Liver (tissue), 9 donors: ENCODE measurements around the gene TVP23A. TPM values are rescaled to one million over a fixed set of nuclear protein-coding genes. Genes with fewer than 3 reads are reported as not detected.

Experiments
- DNase-seq: peaks from one replicate; pipeline ENCODE4 v3.0.0-alpha.2; 2017; ENCODE audit warnings: low spot score
- H3K27ac ChIP-seq, 2 donors: one replicate each; pipeline ENCODE4 v1.7.0; 2013; ENCODE audit warnings: inconsistent platforms in 2 of 2, low read length in 2 of 2, control low read depth in 1 of 2, low read depth in 1 of 2, mild to moderate bottlenecking in 1 of 2
- H3K27me3 ChIP-seq, 4 donors: one replicate each; pipeline versions ENCODE4 v1.6.1 to v1.7.0; 2013; ENCODE audit warnings: low read length in 3 of 4, inconsistent platforms in 1 of 4, mild to moderate bottlenecking in 1 of 4, moderate library complexity in 1 of 4; ENCODE audit not compliant: control insufficient read depth in 4 of 4, insufficient read depth in 4 of 4
- H3K36me3 ChIP-seq, 4 donors: one replicate each; pipeline versions ENCODE4 v1.6.1 to v1.7.0; 2013; ENCODE audit warnings: low read length in 3 of 4, mild to moderate bottlenecking in 3 of 4, low read depth in 1 of 4, moderate library complexity in 1 of 4; ENCODE audit not compliant: control insufficient read depth in 4 of 4, insufficient read depth in 3 of 4
- H3K4me1 ChIP-seq, 4 donors: one replicate each; pipeline versions ENCODE4 v1.6.1 to v1.7.0; 2013; ENCODE audit warnings: low read length in 3 of 4, mild to moderate bottlenecking in 3 of 4, moderate library complexity in 1 of 4; ENCODE audit not compliant: control insufficient read depth in 4 of 4, insufficient read depth in 4 of 4
- H3K4me3 ChIP-seq, 3 donors: one replicate each; pipeline versions ENCODE4 v1.6.1 to v1.7.0; 2013; ENCODE audit warnings: low read length in 3 of 3, control low read depth in 1 of 3, low read depth in 1 of 3, mild to moderate bottlenecking in 1 of 3
- H3K9ac ChIP-seq, 2 donors: one replicate each; pipeline ENCODE4 v1.7.0; 2013; ENCODE audit warnings: low read length in 2 of 2, mild to moderate bottlenecking in 2 of 2, moderate library complexity in 2 of 2, control low read depth in 1 of 2, low read depth in 1 of 2
- H3K9me3 ChIP-seq, 4 donors: one replicate each; pipeline versions ENCODE4 v1.6.1 to v1.7.0; 2013; ENCODE audit warnings: low read length in 3 of 4; ENCODE audit not compliant: control insufficient read depth in 4 of 4
- ATF3 ChIP-seq: IDR thresholded peaks from 2 replicates; pipeline ENCODE4 v1.6.1; 2016; ENCODE audit warnings: antibody characterized with exemption
- CTCF ChIP-seq: fragments of 150-350 bp; IDR thresholded peaks from 2 replicates; pipeline ENCODE4 v1.5.1; 2017; ENCODE audit warnings: improper control_type of control experiment, low read depth, low read length; ENCODE audit not compliant: missing input control
- EGR1 ChIP-seq, 2 donors: IDR thresholded peaks; 2 replicates each; pipeline ENCODE4 v1.6.1; 2016 to 2018; ENCODE audit warnings: antibody characterized with exemption in 2 of 2, low read depth in 2 of 2
- FOXA1 ChIP-seq: IDR thresholded peaks from 2 replicates; pipeline ENCODE4 v1.6.1; 2016; ENCODE audit warnings: antibody characterized with exemption
- FOXA2 ChIP-seq: IDR thresholded peaks from 2 replicates; pipeline ENCODE4 v1.6.1; 2016; ENCODE audit warnings: antibody characterized with exemption
- GABPA ChIP-seq, 2 donors: IDR thresholded peaks in 1 of 2; conservative IDR thresholded peaks in 1 of 2; 2 replicates each; pipeline ENCODE4 v1.6.1; 2016; ENCODE audit warnings: antibody characterized with exemption in 2 of 2, mild to moderate bottlenecking in 1 of 2, moderate library complexity in 1 of 2
- HNF4A ChIP-seq, 2 donors: conservative IDR thresholded peaks; 2 replicates each; pipeline ENCODE4 v1.6.1; 2016; ENCODE audit warnings: antibody characterized with exemption in 2 of 2, mild to moderate bottlenecking in 2 of 2
- HNF4G ChIP-seq: IDR thresholded peaks from 2 replicates; pipeline ENCODE4 v1.6.1; 2016; ENCODE audit warnings: antibody characterized with exemption
- MAX ChIP-seq: IDR thresholded peaks from 2 replicates; pipeline ENCODE4 v1.6.1; 2016; ENCODE audit warnings: antibody characterized with exemption
- NR2F2 ChIP-seq: IDR thresholded peaks from 2 replicates; pipeline ENCODE4 v1.6.1; 2016; ENCODE audit warnings: antibody characterized with exemption
- REST ChIP-seq: IDR thresholded peaks from 2 replicates; pipeline ENCODE4 v1.6.1; 2016; ENCODE audit warnings: antibody characterized with exemption, mild to moderate bottlenecking
- RXRA ChIP-seq, 2 donors: IDR thresholded peaks; 2 replicates each; pipeline ENCODE4 v1.6.1; 2017 to 2018; ENCODE audit warnings: antibody characterized with exemption in 2 of 2, mild to moderate bottlenecking in 1 of 2
- SP1 ChIP-seq: IDR thresholded peaks from 2 replicates; pipeline ENCODE4 v1.6.1; 2018; ENCODE audit warnings: antibody characterized with exemption, mild to moderate bottlenecking
- TAF1 ChIP-seq: conservative IDR thresholded peaks from 2 replicates; pipeline ENCODE4 v1.6.1; 2016; ENCODE audit warnings: antibody characterized with exemption, mild to moderate bottlenecking
- YY1 ChIP-seq: IDR thresholded peaks from 2 replicates; pipeline ENCODE4 v1.6.1; 2016; ENCODE audit warnings: antibody characterized with exemption, mild to moderate bottlenecking
- ZBTB33 ChIP-seq: IDR thresholded peaks from 2 replicates; pipeline ENCODE4 v1.6.1; 2016; ENCODE audit warnings: antibody characterized with exemption
- WGBS: extraction: QIAGEN DNeasy Blood & Tissue Kit; methylation state at CpG from one replicate; pipeline ENCODE4 v1.1.7; 2013; 5-methylcytosine and 5-hydroxymethylcytosine counted together
- polyA plus RNA-seq, 2 donors: library from polyadenylated mRNA; stranded (reverse) in 1 of 2; unstranded in 1 of 2; fragments of 200-250 nt in 1 of 2; fragments of >200 nt in 1 of 2; fragmentation: Nextera tagmentation in 1 of 2; extraction: Ambion mirVana in 1 of 2; gene quantifications; one replicate each; pipeline versions ENCODE4 v1.2.1 to v1.2.3, GENCODE V29; 2013 to 2015
- total RNA-seq, 2 donors: library from RNA; depleted of rRNA; stranded (reverse); fragments of >200 nt; gene quantifications; one replicate each; pipeline ENCODE4 v1.2.3, GENCODE V29; 2014
- donor health status: healthy.
- donor health status: healthy.
- donor health status: healthy.
- donor health status: healthy.
- donor health status: healthy.

TVP23A gene
- total and polyA plus RNA-seq, 4 donors = 0.09 to 0.32 (median 0.09) TPM; not detected in 1

GRCh38 chr16:10770907-10771306, 47.7 kb downstream of the TVP23A start:
- no peak for DNase-seq
- Histone ChIP-seq H3K9me3 (no peaks in the 10 kb centered on the region), H3K27me3 (no peaks in the 10 kb centered on the region), H3K4me3 (no peak overlapping the region), H3K36me3 (peaks cover 4 to 12% (median 5%) of the 10 kb centered on the region in 4 donors), H3K9ac (no peak overlapping the region), H3K4me1 (no peaks in the 10 kb centered on the region), H3K27ac (no peak overlapping the region)
- TF ChIP-seq GABPA (IDR thresholded peaks at IDR 0.05 in 1 of 2, conservative IDR thresholded peaks at IDR 0.05 in 1 of 2) (no peak), ATF3 (no peak), MAX (no peak), ZBTB33 (no peak), CTCF (no peak)
- whole genome bisulfite sequencing = 89% methylated on average over 1 of the region's 1 CpG

GRCh38 chr16:10769381-10769780, 49.2 kb downstream of the TVP23A start:
- no peak overlapping the region for H3K27ac ChIP-seq
- H3K9me3 ChIP-seq = no peaks in the 10 kb centered on the region
- no peaks in the 10 kb centered on the region for H3K27me3 ChIP-seq
- WGBS = 80% methylated on average over 7 of the region's 7 CpGs
- H3K4me1 ChIP-seq = no peaks in the 10 kb centered on the region
- H3K36me3 ChIP-seq = peaks cover 5 to 17% (median 9%) of the 10 kb centered on the region in 4 donors
- no peak for DNase-seq
- no peak for TF ChIP-seq GABPA (IDR thresholded peaks at IDR 0.05 in 1 of 2, conservative IDR thresholded peaks at IDR 0.05 in 1 of 2)
- TF ChIP-seq YY1 = no peak
- TF ChIP-seq REST = no peak
- TF ChIP-seq TAF1 = no peak
- no peak for TF ChIP-seq HNF4G
- TF ChIP-seq ZBTB33 = no peak
- no peak for TF ChIP-seq EGR1 (IDR thresholded peaks at IDR 0.05; ENCODE audit: low read depth in 2 of 2)
- no peak for TF ChIP-seq HNF4A (conservative IDR thresholded peaks at IDR 0.05)
- TF ChIP-seq FOXA1 = no peak
- TF ChIP-seq RXRA (IDR thresholded peaks at IDR 0.05) = no peak
- no peak for TF ChIP-seq SP1
- no peak for TF ChIP-seq ATF3
- no peak for TF ChIP-seq FOXA2
- no peak for TF ChIP-seq NR2F2
- H3K4me3 ChIP-seq = no peak overlapping the region
- no peak overlapping the region for H3K9ac ChIP-seq
